Ascending aorta (tissue), 2 donors: ENCODE measurements around the gene MGAT5. TPM values are rescaled to one million over a fixed set of nuclear protein-coding genes. Genes with fewer than 3 reads are reported as not detected.
A peak's percentile ranks its signal among the peaks of the same experiment; 100 is the strongest.

Experiments
- DNase-seq, 2 donors: peaks; one replicate each; pipeline ENCODE4 v3.0.0-alpha.2; 2019; ENCODE audit warnings: low spot score in 2 of 2
- H3K27ac ChIP-seq, 2 donors: fragments of 200-600 bp; sonication (generic); one replicate each; pipeline ENCODE4 v1.5.1; 2016 to 2017; ENCODE audit warnings: mild to moderate bottlenecking in 1 of 2
- H3K27me3 ChIP-seq: fragments of 200-600 bp; sonication (generic); one replicate; pipeline ENCODE4 v1.5.1; 2017
- H3K36me3 ChIP-seq, 2 donors: fragments of 200-600 bp; sonication (generic); one replicate each; pipeline ENCODE4 v1.5.1; 2016
- H3K4me1 ChIP-seq, 2 donors: fragments of 200-600 bp; sonication (generic); one replicate each; pipeline ENCODE4 v1.5.1; 2016 to 2017; ENCODE audit warnings: mild to moderate bottlenecking in 1 of 2
- H3K4me3 ChIP-seq, 2 donors: fragments of 200-600 bp; sonication (generic); one replicate each; pipeline ENCODE4 v1.5.1; 2016 to 2017; ENCODE audit warnings: mild to moderate bottlenecking in 1 of 2
- H3K9me3 ChIP-seq, 2 donors: fragments of 200-600 bp; sonication (generic); one replicate each; pipeline ENCODE4 v1.5.1; 2016
- intact Hi-C: fragments of 100-400 bp; cut with DNase I; formaldehyde crosslinking; loops from one replicate; pipeline ENCODE4 v1.15.1; 2023
- total RNA-seq: library from RNA; depleted of rRNA; stranded (reverse); fragments of >200 nt; gene quantifications from one replicate; pipeline ENCODE4 v1.1.0, GENCODE V29; 2016
- TF ChIP-seq, protein P1 (sequence below), 3 experiments: fragments of 200-600 bp in 2 of 3; fragments of 450-650 bp in 1 of 3; sonication (generic) in 2 of 3; IDR thresholded peaks; one replicate each; pipeline ENCODE4 v1.5.1; 2016 to 2019; ENCODE audit warnings: antibody characterized with exemption in 3 of 3, mild to moderate bottlenecking in 1 of 3, moderate library complexity in 1 of 3

The MGAT5 gene
- total RNA-seq, 1 donor from 2014 or later: 15.4 TPM

DNA sequence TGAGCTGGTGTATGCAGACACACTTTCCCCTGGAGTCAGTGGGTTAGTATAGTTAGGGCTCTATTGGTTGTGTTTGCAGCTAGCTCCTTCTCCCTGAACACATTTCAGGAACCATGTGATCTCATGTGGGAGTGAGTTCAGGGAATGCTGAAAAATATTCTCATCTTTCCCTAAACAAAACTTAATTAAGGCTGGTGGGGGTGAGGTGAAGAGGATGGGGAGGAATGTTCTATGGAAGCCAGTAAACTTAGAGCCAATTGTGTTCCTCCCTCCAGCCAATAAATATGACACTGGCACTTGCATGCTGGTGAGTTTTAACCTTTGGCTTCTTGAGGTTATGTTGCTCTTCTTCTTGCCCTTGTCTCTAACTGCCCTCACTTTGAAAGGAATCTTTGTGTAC lies 952 bp downstream of the MGAT5 start:
- no peak overlapping the region for H3K4me3 ChIP-seq
- H3K9me3 ChIP-seq: no peaks in the 10 kb centered on the region
- TF ChIP-seq, protein P1, sequence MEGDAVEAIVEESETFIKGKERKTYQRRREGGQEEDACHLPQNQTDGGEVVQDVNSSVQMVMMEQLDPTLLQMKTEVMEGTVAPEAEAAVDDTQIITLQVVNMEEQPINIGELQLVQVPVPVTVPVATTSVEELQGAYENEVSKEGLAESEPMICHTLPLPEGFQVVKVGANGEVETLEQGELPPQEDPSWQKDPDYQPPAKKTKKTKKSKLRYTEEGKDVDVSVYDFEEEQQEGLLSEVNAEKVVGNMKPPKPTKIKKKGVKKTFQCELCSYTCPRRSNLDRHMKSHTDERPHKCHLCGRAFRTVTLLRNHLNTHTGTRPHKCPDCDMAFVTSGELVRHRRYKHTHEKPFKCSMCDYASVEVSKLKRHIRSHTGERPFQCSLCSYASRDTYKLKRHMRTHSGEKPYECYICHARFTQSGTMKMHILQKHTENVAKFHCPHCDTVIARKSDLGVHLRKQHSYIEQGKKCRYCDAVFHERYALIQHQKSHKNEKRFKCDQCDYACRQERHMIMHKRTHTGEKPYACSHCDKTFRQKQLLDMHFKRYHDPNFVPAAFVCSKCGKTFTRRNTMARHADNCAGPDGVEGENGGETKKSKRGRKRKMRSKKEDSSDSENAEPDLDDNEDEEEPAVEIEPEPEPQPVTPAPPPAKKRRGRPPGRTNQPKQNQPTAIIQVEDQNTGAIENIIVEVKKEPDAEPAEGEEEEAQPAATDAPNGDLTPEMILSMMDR (IDR thresholded peaks at IDR 0.05): no peak
- peaks cover 4% of the 10 kb centered on the region in 2 donors for H3K36me3 ChIP-seq
- peaks cover 8 to 13% of the 10 kb centered on the region in 2 donors for H3K4me1 ChIP-seq
- intact Hi-C loops: no loop called here
- H3K27me3 ChIP-seq: no peaks in the 10 kb centered on the region
- no peak for DNase-seq
- no peak overlapping the region for H3K27ac ChIP-seq

DNA sequence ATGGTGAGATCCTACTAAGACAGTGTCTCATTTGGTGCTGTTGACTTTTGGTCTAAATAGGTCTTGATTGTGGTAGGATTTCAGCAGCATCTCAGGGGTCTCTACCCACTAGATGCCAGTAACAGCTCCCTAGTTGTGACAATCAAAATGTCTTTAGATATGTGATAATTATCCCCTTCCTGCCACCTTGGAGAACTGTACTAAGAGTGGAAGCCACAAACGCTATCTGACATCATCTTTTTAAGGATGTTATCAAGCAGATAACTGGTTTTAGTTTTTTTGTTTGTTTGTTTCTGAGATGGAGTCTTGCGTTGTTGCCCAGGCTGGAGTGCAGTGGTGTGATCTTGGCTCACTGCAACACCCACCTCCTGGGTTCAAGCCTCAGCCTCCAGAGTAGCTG lies 3.1 kb downstream of the MGAT5 start:
- H3K36me3 ChIP-seq: peaks cover 4% of the 10 kb centered on the region in 2 donors
- intact Hi-C loops: no loop called here
- no peak overlapping the region for H3K27ac ChIP-seq
- no peaks in the 10 kb centered on the region for H3K27me3 ChIP-seq
- TF ChIP-seq, protein P1 (IDR thresholded peaks at IDR 0.05): no peak
- no peak overlapping the region for H3K4me3 ChIP-seq
- no peaks in the 10 kb centered on the region for H3K9me3 ChIP-seq
- H3K4me1 ChIP-seq: peaks cover 10 to 31% of the 10 kb centered on the region in 2 donors
- DNase-seq: no peak

DNA sequence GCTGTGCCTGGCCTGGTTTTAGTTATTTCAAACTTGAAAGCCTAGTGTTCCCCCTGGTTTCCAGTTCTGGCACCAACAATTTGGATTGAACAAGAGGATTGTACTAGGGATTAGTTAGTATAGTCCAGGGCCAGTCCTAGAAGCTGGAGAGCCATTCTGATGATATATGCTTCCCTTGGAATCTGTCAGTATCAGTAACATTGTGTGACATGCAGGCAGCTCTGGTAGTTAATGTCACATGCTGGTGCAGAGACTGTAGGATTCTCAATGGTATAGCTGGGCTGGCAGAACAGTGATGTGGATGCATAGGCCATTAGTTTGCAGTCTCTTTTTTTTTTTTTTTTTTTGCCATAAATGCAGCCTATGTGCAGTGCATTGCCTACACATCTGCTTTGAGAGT lies 3.6 kb downstream of the MGAT5 start:
- H3K4me3 ChIP-seq: no peak overlapping the region
- TF ChIP-seq, protein P1 (IDR thresholded peaks at IDR 0.05): no peak
- H3K9me3 ChIP-seq: no peaks in the 10 kb centered on the region
- H3K4me1 ChIP-seq: peaks cover 10 to 31% of the 10 kb centered on the region in 2 donors
- H3K36me3 ChIP-seq: peaks cover 4% of the 10 kb centered on the region in 2 donors
- H3K27me3 ChIP-seq: no peaks in the 10 kb centered on the region
- no peak overlapping the region for H3K27ac ChIP-seq
- intact Hi-C loops: no loop called here
- DNase-seq: no peak

DNA sequence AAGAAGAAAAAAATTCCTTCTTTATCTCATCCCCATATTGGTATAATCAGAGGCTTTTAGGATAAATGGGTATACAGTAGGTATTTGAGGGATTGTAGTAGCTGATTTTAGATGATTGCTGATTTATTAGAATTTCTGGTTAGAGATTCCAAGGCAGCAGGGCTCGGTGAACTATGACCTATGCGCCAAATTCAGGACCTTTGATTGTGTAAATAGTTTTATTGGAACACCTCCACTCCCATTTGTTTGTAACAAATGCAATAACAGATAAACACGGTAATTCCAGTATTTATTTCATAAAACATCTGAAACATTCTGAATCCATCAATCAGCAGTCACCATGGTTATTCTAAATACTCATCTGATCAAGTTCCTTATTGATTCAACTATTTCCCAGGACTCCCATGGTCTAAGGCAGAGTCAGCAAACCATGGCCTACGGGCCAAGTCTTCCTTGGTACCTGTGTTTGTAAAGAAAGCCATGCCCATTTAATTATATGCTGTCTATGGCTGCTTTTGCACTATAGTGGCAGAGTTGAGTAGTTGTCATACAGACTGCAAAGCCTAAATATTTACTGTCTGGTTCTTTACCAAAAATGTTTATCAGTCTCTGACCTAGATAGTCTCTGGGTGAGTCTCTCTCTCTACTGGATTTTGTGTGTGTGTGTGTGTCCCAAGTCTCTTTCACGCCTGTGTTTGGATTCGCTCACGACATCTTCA lies 4.3 kb downstream of the MGAT5 start:
- Histone ChIP-seq H3K36me3 (peaks cover 4% of the 10 kb centered on the region in 2 donors), H3K4me1 (peaks cover 10 to 31% of the 10 kb centered on the region in 2 donors), H3K4me3 (no peak overlapping the region), H3K9me3 (no peaks in the 10 kb centered on the region), H3K27ac (no peak overlapping the region), H3K27me3 (no peaks in the 10 kb centered on the region)
- TF ChIP-seq, protein P1 (IDR thresholded peaks at IDR 0.05): no peak
- DNase-seq: no peak
- intact Hi-C loops: no loop called here

DNA sequence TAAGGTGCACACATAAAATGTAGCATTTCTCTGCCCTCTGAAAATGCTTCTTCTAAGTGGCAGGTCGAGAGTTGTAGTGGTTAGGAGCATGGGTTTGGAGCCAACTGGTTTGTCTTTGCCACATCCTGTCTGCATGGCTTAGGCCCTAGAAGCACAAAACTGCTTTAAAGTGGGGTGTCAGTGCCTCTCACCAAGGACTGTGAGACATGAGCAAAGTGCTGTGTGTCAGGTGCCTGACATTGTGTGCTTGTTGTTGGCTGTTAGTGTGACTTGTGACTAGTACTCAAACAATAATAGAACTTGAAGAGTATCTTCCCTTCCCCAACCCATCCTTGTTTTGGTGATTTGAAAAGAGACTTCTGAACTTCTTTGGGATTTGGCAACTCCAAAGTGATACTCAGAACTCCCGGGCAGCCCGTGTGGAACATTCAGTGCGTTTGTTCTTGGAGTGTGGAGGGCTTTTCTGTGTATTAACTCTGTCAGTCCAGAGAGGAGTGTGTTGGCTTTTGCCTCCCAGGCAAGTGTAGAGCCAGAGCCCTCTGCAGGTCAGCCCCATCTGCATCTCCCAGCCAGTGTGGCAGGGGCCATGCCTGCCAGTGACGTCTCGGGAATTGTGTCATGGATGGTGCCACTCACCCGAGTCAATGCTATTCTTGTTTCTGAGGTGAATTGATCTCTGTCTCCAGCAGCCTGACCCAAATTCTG lies 5.0 kb downstream of the MGAT5 start:
- H3K4me1 ChIP-seq: peaks cover 10 to 31% of the 10 kb centered on the region in 2 donors
- H3K36me3 ChIP-seq: peaks cover 4% of the 10 kb centered on the region in 2 donors
- H3K4me3 ChIP-seq: no peak overlapping the region
- H3K9me3 ChIP-seq: no peaks in the 10 kb centered on the region
- TF ChIP-seq, protein P1 (IDR thresholded peaks at IDR 0.05): no peak
- H3K27ac ChIP-seq: peak overlapping the region; percentile 39 to 55
- H3K27me3 ChIP-seq: no peaks in the 10 kb centered on the region
- intact Hi-C loops: no loop called here
- no peak for DNase-seq
